ENCODE data around the gene THOC5. TPM values are rescaled to one million over a fixed set of nuclear protein-coding genes. Genes with fewer than 3 reads are reported as not detected.

The THOC5 gene
- total RNA-seq, 1 donor from 2014 or later, result 73.2 TPM

DNA sequence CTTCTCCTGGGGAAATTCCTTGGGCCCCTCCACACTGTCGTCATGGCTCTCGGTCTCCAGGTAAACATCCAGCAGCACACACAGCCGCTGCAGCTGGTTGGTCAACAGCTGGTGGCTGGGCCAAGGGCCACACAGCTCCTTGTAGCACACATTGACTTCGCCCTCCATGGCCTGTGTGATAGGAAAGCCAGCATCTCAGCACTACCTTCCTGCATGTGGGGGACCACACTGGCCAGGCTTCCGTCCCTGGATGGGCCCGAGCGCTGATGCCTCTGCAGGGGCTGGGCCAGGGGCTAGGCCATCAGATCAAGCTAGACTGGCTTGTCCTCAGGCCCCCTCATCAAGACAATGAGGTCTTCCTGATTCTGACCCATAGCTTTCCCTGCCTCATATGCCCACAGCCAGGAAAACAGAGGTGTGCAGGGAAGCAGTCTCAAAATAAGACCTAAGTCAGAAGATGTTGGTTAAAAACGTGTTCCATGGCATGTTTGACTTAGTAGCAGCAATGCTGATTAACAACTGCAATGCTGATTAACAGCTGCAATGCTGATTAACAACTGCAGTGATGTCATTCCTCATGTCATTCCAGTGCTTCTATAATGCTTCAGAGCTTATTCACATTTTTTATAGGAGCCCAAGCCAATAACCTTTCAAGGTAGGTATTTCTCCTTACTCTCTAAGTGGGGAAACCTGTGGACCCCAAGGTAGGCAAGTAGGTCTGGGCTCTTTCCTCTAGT lies 42.3 kb downstream of the THOC5 start:
- no peak overlapping the region for H3K4me3 Mint-ChIP-seq
- H3K27ac Mint-ChIP-seq (ENCODE audit: unreplicated experiment), result no peak overlapping the region
- H3K27me3 Mint-ChIP-seq (ENCODE audit: low read depth), result no peaks in the 10 kb centered on the region
- no peak for DNase-seq (ENCODE audit: low read depth, low spot score)
- no peaks in the 10 kb centered on the region for H3K4me1 Mint-ChIP-seq
- no peaks in the 10 kb centered on the region for H3K9me3 Mint-ChIP-seq
- H3K36me3 Mint-ChIP-seq (ENCODE audit: low read depth), result peaks cover 2% of the 10 kb centered on the region
- TF ChIP-seq, protein P1, sequence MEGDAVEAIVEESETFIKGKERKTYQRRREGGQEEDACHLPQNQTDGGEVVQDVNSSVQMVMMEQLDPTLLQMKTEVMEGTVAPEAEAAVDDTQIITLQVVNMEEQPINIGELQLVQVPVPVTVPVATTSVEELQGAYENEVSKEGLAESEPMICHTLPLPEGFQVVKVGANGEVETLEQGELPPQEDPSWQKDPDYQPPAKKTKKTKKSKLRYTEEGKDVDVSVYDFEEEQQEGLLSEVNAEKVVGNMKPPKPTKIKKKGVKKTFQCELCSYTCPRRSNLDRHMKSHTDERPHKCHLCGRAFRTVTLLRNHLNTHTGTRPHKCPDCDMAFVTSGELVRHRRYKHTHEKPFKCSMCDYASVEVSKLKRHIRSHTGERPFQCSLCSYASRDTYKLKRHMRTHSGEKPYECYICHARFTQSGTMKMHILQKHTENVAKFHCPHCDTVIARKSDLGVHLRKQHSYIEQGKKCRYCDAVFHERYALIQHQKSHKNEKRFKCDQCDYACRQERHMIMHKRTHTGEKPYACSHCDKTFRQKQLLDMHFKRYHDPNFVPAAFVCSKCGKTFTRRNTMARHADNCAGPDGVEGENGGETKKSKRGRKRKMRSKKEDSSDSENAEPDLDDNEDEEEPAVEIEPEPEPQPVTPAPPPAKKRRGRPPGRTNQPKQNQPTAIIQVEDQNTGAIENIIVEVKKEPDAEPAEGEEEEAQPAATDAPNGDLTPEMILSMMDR (conservative IDR thresholded peaks at IDR 0.05), result no peak

DNA sequence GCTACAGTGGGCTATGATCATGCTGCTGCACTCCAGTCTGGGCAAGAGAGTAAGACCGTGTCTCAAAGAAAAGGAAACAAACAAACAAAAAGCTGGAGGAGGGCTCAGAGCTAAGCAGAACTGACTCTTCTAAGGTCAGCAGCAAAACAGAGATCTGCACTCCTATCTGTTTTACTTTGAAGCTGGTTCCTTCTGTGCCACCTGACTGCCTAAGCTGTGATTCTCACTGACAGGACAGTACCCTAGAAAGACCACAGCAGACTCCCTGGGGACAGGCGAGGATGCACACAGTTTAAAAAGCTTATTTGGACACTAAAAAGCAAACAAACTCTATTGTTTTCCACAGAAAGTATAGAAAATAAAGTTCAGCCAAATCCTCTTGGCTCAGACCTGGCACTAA lies 43.0 kb downstream of the THOC5 start:
- no peak overlapping the region for H3K27ac Mint-ChIP-seq (ENCODE audit: unreplicated experiment)
- DNase-seq (ENCODE audit: low read depth, low spot score), result no peak
- peaks cover 2% of the 10 kb centered on the region for H3K36me3 Mint-ChIP-seq (ENCODE audit: low read depth)
- no peaks in the 10 kb centered on the region for H3K27me3 Mint-ChIP-seq (ENCODE audit: low read depth)
- no peaks in the 10 kb centered on the region for H3K9me3 Mint-ChIP-seq
- no peaks in the 10 kb centered on the region for H3K4me1 Mint-ChIP-seq
- TF ChIP-seq, protein P1 (conservative IDR thresholded peaks at IDR 0.05), result no peak
- no peak overlapping the region for H3K4me3 Mint-ChIP-seq

DNA sequence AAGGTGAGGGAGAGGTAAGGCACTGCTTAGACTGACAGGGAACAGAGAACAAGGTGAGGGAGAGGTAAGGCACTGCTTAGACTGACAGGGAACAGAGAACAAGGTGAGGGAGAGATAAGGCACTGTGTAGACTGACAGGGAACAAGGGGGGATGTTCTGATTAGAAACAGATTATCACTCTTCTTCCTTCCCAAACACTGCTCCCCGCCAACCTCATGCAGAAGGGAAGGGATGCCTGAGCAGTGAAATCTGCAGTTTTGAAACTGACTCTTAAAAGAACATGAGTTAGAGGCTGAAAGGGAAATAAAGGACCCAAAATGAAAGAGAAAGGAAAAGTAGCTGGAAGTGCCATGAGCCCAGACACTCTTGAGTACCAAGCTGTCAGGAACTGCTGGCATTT lies 43.7 kb downstream of the THOC5 start:
- DNase-seq (ENCODE audit: low read depth, low spot score), result no peak
- Mint-ChIP-seq H3K36me3 (ENCODE audit: low read depth) (no peaks in the 10 kb centered on the region), H3K4me3 (no peak overlapping the region), H3K9me3 (no peaks in the 10 kb centered on the region), H3K27ac (ENCODE audit: unreplicated experiment) (no peak overlapping the region), H3K4me1 (no peaks in the 10 kb centered on the region), H3K27me3 (ENCODE audit: low read depth) (no peaks in the 10 kb centered on the region)
- TF ChIP-seq, protein P1 (conservative IDR thresholded peaks at IDR 0.05), result no peak

DNA sequence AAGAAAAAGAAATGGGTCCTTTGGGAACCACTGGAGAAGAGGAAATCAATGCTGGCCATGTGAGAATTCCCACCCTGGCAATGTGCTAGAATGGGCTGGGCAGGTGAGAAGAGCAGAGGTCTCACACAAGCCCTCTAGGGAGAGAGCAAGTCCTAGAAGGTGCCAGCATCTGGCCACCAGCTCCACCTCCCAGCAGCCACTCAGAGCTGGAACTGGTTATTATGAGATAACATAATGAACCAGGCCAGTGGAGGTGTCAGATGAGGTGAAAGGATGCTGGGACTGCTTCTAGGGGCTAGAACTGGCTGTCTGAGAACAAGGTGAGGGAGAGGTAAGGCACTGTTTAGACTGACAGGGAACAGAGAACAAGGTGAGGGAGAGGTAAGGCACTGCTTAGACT lies 44.3 kb downstream of the THOC5 start:
- no peaks in the 10 kb centered on the region for H3K27me3 Mint-ChIP-seq (ENCODE audit: low read depth)
- no peaks in the 10 kb centered on the region for H3K9me3 Mint-ChIP-seq
- no peaks in the 10 kb centered on the region for H3K4me1 Mint-ChIP-seq
- TF ChIP-seq, protein P1 (conservative IDR thresholded peaks at IDR 0.05), result no peak
- no peak for DNase-seq (ENCODE audit: low read depth, low spot score)
- H3K27ac Mint-ChIP-seq (ENCODE audit: unreplicated experiment), result no peak overlapping the region
- H3K36me3 Mint-ChIP-seq (ENCODE audit: low read depth), result no peaks in the 10 kb centered on the region
- H3K4me3 Mint-ChIP-seq, result no peak overlapping the region

DNA sequence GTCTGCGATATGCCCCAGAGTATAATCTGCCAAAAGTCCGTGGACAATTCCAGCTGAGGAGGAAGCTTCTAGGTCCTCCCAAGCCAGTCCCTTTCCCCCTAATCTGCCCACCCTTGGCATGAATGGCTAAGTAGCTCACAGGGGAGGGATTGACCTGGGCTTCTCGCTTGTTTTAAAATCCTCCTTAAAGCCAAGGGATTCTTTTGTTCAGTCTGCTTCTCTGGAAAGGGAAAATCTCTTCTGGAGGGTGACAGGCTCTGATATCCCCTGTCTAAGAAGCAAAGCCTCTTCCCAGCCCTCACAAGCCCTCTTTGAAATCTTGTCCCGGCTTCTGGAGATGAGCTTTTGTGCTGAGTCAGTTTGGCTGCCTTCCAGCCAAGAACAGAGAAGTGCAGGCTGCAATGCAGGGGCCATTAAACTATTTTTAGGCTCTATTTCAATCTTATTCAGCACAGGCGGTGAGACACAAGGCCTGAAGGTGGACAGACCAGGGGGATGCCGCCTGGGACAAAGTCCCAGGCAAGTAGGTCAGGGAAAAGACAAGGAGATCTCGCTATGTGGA lies 49.7 kb downstream of the THOC5 start:
- no peaks in the 10 kb centered on the region for H3K9me3 Mint-ChIP-seq
- peaks cover 2% of the 10 kb centered on the region for H3K36me3 Mint-ChIP-seq (ENCODE audit: low read depth)
- no peak overlapping the region for H3K27ac Mint-ChIP-seq (ENCODE audit: unreplicated experiment)
- H3K4me1 Mint-ChIP-seq, result no peaks in the 10 kb centered on the region
- TF ChIP-seq, protein P1 (conservative IDR thresholded peaks at IDR 0.05), result no peak
- no peak overlapping the region for H3K4me3 Mint-ChIP-seq
- H3K27me3 Mint-ChIP-seq (ENCODE audit: low read depth), result no peaks in the 10 kb centered on the region
- no peak for DNase-seq (ENCODE audit: low read depth, low spot score)
